ENCODE data around the gene USP32. TPM values are rescaled to one million over a fixed set of nuclear protein-coding genes. Genes with fewer than 3 reads are reported as not detected.

USP32 gene
- total and polyA plus RNA-seq, 2 donors (not counting 3 experiments of a cell fraction or from before 2014, with no cell fraction given): 15.7 to 52.9 TPM

DNA sequence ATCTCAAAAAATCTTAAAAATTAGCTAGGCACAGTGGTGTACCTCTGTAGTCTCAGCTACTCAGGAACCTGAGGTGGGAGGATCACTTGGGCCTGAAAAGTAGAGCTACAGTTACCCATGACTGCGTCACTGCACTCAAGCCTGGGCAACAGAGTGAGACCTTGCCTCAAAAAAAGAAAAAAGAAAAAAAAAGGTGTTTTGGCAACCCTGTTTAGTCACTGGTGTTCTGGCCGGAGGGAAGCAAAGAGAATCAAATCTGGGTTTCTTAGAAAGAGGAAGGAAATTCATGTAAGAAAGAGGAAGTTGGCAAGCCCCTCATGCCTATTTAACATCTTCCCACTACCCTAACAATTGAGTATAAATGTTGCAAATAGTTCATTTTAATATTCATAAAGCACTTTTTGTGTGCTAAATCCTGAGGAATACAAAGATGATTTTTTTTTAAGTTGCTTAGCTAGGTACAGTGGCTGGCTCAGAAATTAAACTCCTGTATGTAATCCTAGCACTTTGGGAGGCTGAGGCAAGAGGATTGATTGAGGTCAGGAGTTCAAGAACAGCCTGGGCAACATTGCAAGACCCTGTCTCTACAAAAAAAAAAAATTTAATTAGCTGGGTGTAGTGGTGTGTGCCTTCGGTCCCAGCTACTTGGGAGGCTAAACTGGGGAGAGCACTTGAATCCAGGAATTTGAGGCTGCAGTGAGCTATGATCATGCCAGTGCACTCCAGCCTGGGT is 6.5 kb upstream of the USP32 start:
- H3K9ac ChIP-seq (replicated peaks; ENCODE audit: extremely low read depth, insufficient read depth, low read length): peak overlapping the region; percentile 3
- no peak for DNase-seq (ENCODE audit: low read depth, low spot score)
- H3K27me3 ChIP-seq (ENCODE audit: control insufficient read depth in 2 of 2, insufficient read depth in 2 of 2, low read length in 2 of 2): no peaks in the 10 kb centered on the region
- dilution Hi-C loops (cut with MboI; ENCODE audit: extremely low pct_ligation_motif_present, low sequenced_read_pairs) (no loop called here), intact Hi-C loops (cut with micrococcal nuclease) (loop anchor here (10.0 kb wide), 1 partner anchor 254 kb away; the partner anchor contains the start of gene CA4)
- no peaks in the 10 kb centered on the region for H3K9me3 ChIP-seq (replicated peaks; ENCODE audit: control insufficient read depth, insufficient read depth, low read length)
- no peak overlapping the region for H3K4me3 ChIP-seq (replicated peaks in 1 of 3; ENCODE audit: insufficient read depth in 1 of 3, low read depth in 1 of 3, low read length in 3 of 3)
- no peak for FAIRE-seq
- ChIA-PET POLR2A (no interaction called here), CTCF (interaction anchor here (1.2 to 2.5 kb wide), 4 partner anchors 7 to 167 kb away, joined by 3 to 9 read pairs (median 5); no protein-coding TSS in a partner anchor)
- no peaks in the 10 kb centered on the region for H3K36me3 ChIP-seq (ENCODE audit: control insufficient read depth in 2 of 2, extremely low read depth in 1 of 2, insufficient read depth in 2 of 2, low read length in 2 of 2)
- H4K20me1 ChIP-seq (replicated peaks; ENCODE audit: control insufficient read depth, extremely low read depth, insufficient read depth, low read length): no peaks in the 10 kb centered on the region
- H3K4me2 ChIP-seq (ENCODE audit: insufficient read depth, low read length): no peak overlapping the region
- no peak overlapping the region for H2AFZ ChIP-seq (ENCODE audit: low read depth, low read length)
- no peaks in the 10 kb centered on the region for H3K9me1 ChIP-seq (replicated peaks; ENCODE audit: control insufficient read depth, extremely low read depth, insufficient read depth, low read length)
- H3K27ac ChIP-seq (ENCODE audit: insufficient read depth, low read depth, low read length): no peak overlapping the region
- peaks cover 4% of the 10 kb centered on the region for H3K4me1 ChIP-seq (ENCODE audit: control insufficient read depth, extremely low read depth, insufficient read depth, low read length)
- BruUV-seq (replicated peaks): no TSS peak
- TF ChIP-seq, protein P1, sequence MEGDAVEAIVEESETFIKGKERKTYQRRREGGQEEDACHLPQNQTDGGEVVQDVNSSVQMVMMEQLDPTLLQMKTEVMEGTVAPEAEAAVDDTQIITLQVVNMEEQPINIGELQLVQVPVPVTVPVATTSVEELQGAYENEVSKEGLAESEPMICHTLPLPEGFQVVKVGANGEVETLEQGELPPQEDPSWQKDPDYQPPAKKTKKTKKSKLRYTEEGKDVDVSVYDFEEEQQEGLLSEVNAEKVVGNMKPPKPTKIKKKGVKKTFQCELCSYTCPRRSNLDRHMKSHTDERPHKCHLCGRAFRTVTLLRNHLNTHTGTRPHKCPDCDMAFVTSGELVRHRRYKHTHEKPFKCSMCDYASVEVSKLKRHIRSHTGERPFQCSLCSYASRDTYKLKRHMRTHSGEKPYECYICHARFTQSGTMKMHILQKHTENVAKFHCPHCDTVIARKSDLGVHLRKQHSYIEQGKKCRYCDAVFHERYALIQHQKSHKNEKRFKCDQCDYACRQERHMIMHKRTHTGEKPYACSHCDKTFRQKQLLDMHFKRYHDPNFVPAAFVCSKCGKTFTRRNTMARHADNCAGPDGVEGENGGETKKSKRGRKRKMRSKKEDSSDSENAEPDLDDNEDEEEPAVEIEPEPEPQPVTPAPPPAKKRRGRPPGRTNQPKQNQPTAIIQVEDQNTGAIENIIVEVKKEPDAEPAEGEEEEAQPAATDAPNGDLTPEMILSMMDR (IDR thresholded peaks at IDR 0.05; ENCODE audit: extremely low read depth in 1 of 2, insufficient read depth in 1 of 2, low read depth in 1 of 2, low read length in 2 of 2): no peak
- no peak for TF ChIP-seq POLR2AphosphoS5 (IDR thresholded peaks at IDR 0.05; ENCODE audit: insufficient read depth, low read depth, low read length)
- TF ChIP-seq JUN (IDR thresholded peaks at IDR 0.05; ENCODE audit: borderline replicate concordance, insufficient read depth, insufficient read length, low read depth): no peak
- TF ChIP-seq GATA2 (IDR thresholded peaks at IDR 0.05; ENCODE audit: insufficient read depth, insufficient read length, low read depth, low read length): no peak
- no peak for TF ChIP-seq MYC (IDR thresholded peaks at IDR 0.05; ENCODE audit: low read depth, low read length)
- TF ChIP-seq POLR2A (IDR thresholded peaks at IDR 0.05; ENCODE audit: low read depth, low read length): no peak
- TF ChIP-seq, protein P2, sequence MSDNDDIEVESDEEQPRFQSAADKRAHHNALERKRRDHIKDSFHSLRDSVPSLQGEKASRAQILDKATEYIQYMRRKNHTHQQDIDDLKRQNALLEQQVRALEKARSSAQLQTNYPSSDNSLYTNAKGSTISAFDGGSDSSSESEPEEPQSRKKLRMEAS (IDR thresholded peaks at IDR 0.05; ENCODE audit: insufficient read depth, insufficient read length): no peak
- TF ChIP-seq FOS (IDR thresholded peaks at IDR 0.05; ENCODE audit: borderline replicate concordance, insufficient read depth, low read length): no peak
- no peaks in the 10 kb centered on the region for H3K79me2 ChIP-seq (ENCODE audit: control insufficient read depth, insufficient read depth, low read length)

All from endothelial cell of umbilical vein (primary cell).